Gastrocnemius medialis (tissue), 4 donors: ENCODE results near the gene TADA1. TPM values are rescaled to one million over a fixed set of nuclear protein-coding genes. Genes with fewer than 3 reads are reported as not detected.

ENCODE experiments used
- ATAC-seq, 2 donors: fragments of 150-250 bp; one replicate each; pipeline ENCODE4 v1.9.1; 2016
- DNase-seq, 2 donors: peaks; one replicate each; pipeline ENCODE4 v3.0.0-alpha.2; 2019
- H3K27ac ChIP-seq, 4 donors: fragments of 200-600 bp; sonication (generic); 1 replicate in 1 of 4; 2 replicates in 3 of 4; pipeline ENCODE4 v1.5.1; 2016 to 2018; ENCODE audit warnings: mild to moderate bottlenecking in 2 of 4, moderate library complexity in 1 of 4
- H3K27me3 ChIP-seq, 3 donors: fragments of 200-600 bp; sonication (generic) in 2 of 3; 1 replicate in 1 of 3; 2 replicates in 2 of 3; pipeline versions ENCODE4 v1.5.1 to v1.6.0; 2016 to 2019; ENCODE audit warnings: mild to moderate bottlenecking in 1 of 3, moderate library complexity in 1 of 3
- H3K36me3 ChIP-seq, 2 donors: fragments of 200-600 bp; sonication (generic) in 1 of 2; one replicate each; pipeline ENCODE4 v1.5.1; 2017 to 2018
- H3K4me1 ChIP-seq, 2 donors: fragments of 200-600 bp; sonication (generic) in 1 of 2; one replicate each; pipeline ENCODE4 v1.5.1; 2016 to 2017; ENCODE audit warnings: mild to moderate bottlenecking in 2 of 2
- H3K4me3 ChIP-seq, 4 donors: fragments of 200-600 bp; sonication (generic) in 3 of 4; 1 replicate in 1 of 4; 2 replicates in 3 of 4; pipeline ENCODE4 v1.5.1; 2016 to 2019; ENCODE audit warnings: mild to moderate bottlenecking in 2 of 4
- H3K9me3 ChIP-seq, 3 donors: fragments of 200-600 bp; sonication (generic) in 2 of 3; 1 replicate in 1 of 3; 2 replicates in 2 of 3; pipeline ENCODE4 v1.5.1; 2016 to 2019
- POLR2A ChIP-seq, 2 donors: fragments of 450-650 bp; IDR thresholded peaks; one replicate each; pipeline ENCODE4 v1.6.1; 2017; ENCODE audit warnings: antibody characterized with exemption in 2 of 2, mild to moderate bottlenecking in 2 of 2, moderate library complexity in 2 of 2
- in situ Hi-C, 4 donors: fragments of 200-750 bp; cut with MboI; loops; one replicate each; pipeline versions ENCODE4 v1.15.0 to v1.8.0; 2017; ENCODE audit warnings: low sequenced_read_pairs in 4 of 4
- intact Hi-C: fragments of 100-400 bp; cut with DNase I; formaldehyde crosslinking; loops from one replicate; pipeline ENCODE4 v1.15.1; 2023; ENCODE audit warnings: low total_unique reads
- total RNA-seq, 4 donors: library from RNA; depleted of rRNA; stranded (reverse); fragments of >200 nt; gene quantifications; one replicate each; pipeline versions ENCODE4 v1.1.0 to v1.2.3, GENCODE V29; 2016
- TF ChIP-seq, protein P1 (sequence below), 5 experiments: fragments of 450-650 bp in 3 of 5; fragments of 200-600 bp in 2 of 5; sonication (generic) in 2 of 5; IDR thresholded peaks in 4 of 5; conservative IDR thresholded peaks in 1 of 5; 1 replicate in 4 of 5; 2 replicates in 1 of 5; pipeline ENCODE4 v1.5.1; 2016 to 2019; ENCODE audit warnings: antibody characterized with exemption in 5 of 5, mild to moderate bottlenecking in 3 of 5, moderate library complexity in 3 of 5

Gene TADA1
- total RNA-seq, 4 donors from 2014 or later = 8.7 to 11.8 (median 10.0) TPM

- DNase-seq (no peak), ATAC-seq (no peak)
- no peak for TF ChIP-seq POLR2A (IDR thresholded peaks at IDR 0.05)
- TF ChIP-seq, protein P1, sequence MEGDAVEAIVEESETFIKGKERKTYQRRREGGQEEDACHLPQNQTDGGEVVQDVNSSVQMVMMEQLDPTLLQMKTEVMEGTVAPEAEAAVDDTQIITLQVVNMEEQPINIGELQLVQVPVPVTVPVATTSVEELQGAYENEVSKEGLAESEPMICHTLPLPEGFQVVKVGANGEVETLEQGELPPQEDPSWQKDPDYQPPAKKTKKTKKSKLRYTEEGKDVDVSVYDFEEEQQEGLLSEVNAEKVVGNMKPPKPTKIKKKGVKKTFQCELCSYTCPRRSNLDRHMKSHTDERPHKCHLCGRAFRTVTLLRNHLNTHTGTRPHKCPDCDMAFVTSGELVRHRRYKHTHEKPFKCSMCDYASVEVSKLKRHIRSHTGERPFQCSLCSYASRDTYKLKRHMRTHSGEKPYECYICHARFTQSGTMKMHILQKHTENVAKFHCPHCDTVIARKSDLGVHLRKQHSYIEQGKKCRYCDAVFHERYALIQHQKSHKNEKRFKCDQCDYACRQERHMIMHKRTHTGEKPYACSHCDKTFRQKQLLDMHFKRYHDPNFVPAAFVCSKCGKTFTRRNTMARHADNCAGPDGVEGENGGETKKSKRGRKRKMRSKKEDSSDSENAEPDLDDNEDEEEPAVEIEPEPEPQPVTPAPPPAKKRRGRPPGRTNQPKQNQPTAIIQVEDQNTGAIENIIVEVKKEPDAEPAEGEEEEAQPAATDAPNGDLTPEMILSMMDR (IDR thresholded peaks at IDR 0.05 in 4 of 5, conservative IDR thresholded peaks at IDR 0.05 in 1 of 5) = no peak
- in situ Hi-C loops (no loop called here), intact Hi-C loops (no loop called here)
- no peaks in the 10 kb centered on the region for H3K27me3 ChIP-seq
- no peaks in the 10 kb centered on the region for H3K4me1 ChIP-seq
- no peaks in the 10 kb centered on the region for H3K9me3 ChIP-seq
- no peaks in the 10 kb centered on the region for H3K36me3 ChIP-seq
- H3K4me3 ChIP-seq = no peak overlapping the region
- no peak overlapping the region for H3K27ac ChIP-seq
Observed at GRCh38 chr1:166900987-166901386, 24.9 kb upstream of the TADA1 start.

DNA sequence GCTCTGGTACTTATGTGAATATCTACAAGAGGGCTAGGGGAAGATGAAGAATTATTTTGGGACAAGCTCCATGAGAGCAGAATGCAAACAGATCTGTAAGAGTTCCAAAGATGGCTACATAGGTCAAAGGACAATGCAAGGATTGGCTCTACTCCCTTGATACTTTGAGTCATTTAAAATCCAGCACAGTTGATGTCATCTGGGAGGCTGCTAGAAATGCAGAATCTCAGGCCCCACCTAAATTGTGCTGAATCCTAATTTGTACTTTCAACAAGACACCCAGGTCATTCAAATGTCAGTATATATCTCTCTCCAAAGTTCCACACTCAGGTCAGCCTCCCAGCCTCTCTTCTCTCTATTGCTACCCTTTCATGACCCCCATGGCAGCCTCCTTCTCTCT, 23.7 kb upstream of the TADA1 start:
- Histone ChIP-seq H3K4me1 (no peaks in the 10 kb centered on the region), H3K36me3 (no peaks in the 10 kb centered on the region), H3K4me3 (no peak overlapping the region), H3K27ac (no peak overlapping the region), H3K9me3 (no peaks in the 10 kb centered on the region), H3K27me3 (no peaks in the 10 kb centered on the region)
- DNase-seq = no peak
- TF ChIP-seq, protein P1 (IDR thresholded peaks at IDR 0.05 in 4 of 5, conservative IDR thresholded peaks at IDR 0.05 in 1 of 5) = no peak
- TF ChIP-seq POLR2A (IDR thresholded peaks at IDR 0.05) = no peak
- ATAC-seq = no peak
- in situ Hi-C loops (no loop called here), intact Hi-C loops (no loop called here)

DNA sequence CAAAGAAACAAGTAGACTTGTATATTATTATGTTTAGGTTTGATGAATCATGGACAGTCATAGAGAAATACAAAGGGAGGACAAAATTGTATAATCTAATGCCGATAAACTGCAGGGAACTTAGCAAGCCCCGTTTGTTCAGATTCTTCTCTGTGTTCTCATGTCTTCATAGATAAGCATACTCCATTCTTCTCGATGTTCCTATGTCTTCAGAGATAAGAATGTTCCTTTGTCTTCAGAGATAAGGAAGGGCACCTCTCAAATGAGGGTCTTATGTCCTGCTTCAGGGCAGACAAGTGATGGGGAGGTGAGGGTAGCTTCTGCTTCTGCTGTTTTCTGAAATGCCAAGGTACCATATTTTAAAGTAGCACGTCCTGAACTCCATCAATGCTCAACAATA, 19.7 kb upstream of the TADA1 start:
- no peak for DNase-seq
- no peaks in the 10 kb centered on the region for H3K36me3 ChIP-seq
- in situ Hi-C loops = no loop called here
- no peaks in the 10 kb centered on the region for H3K9me3 ChIP-seq
- H3K4me1 ChIP-seq = no peaks in the 10 kb centered on the region
- no peak for ATAC-seq
- intact Hi-C loops = no loop called here
- H3K27ac ChIP-seq = no peak overlapping the region
- H3K4me3 ChIP-seq = no peak overlapping the region
- no peaks in the 10 kb centered on the region for H3K27me3 ChIP-seq
- TF ChIP-seq, protein P1 (IDR thresholded peaks at IDR 0.05 in 4 of 5, conservative IDR thresholded peaks at IDR 0.05 in 1 of 5) = no peak
- no peak for TF ChIP-seq POLR2A (IDR thresholded peaks at IDR 0.05)

GRCh38 chr1:166889776-166890175, 13.7 kb upstream of the TADA1 start:
- no peak for TF ChIP-seq POLR2A (IDR thresholded peaks at IDR 0.05)
- TF ChIP-seq, protein P1 (IDR thresholded peaks at IDR 0.05 in 4 of 5, conservative IDR thresholded peaks at IDR 0.05 in 1 of 5) = no peak
- in situ Hi-C loops = no loop called here
- intact Hi-C loops = no loop called here

More at GRCh38 chr1:166889776-166890175, 13.7 kb upstream of the TADA1 start:
- DNase-seq (no peak), ATAC-seq (no peak)
- H3K4me1 ChIP-seq = no peaks in the 10 kb centered on the region
- peaks cover 0 to 6% (median 2%) of the 10 kb centered on the region in 3 donors for H3K27me3 ChIP-seq
- H3K4me3 ChIP-seq = no peak overlapping the region
- H3K9me3 ChIP-seq = no peaks in the 10 kb centered on the region
- no peak overlapping the region for H3K27ac ChIP-seq
- H3K36me3 ChIP-seq = no peaks in the 10 kb centered on the region
